Natural killer cell (primary cell): ENCODE measurements around the gene TAGLN2. TPM values are rescaled to one million over a fixed set of nuclear protein-coding genes. Genes with fewer than 3 reads are reported as not detected.
"Not testable (repeated sequence)": the region's sequence is repeated elsewhere in the genome, so short reads cannot be mapped to it uniquely, and the experiment has no call there.

ENCODE experiments used
- ATAC-seq, 3 donors: fragments of 150-1000 bp in 2 of 3; fragments of 200-7000 bp in 1 of 3; cut with Tn5 transposase; 1 replicate in 1 of 3; 2 replicates in 2 of 3; pipeline ENCODE4 v1.10.0; 2021; ENCODE audit warnings: mild to moderate bottlenecking in 2 of 3, moderate library complexity in 2 of 3
- DNase-seq, 2 donors: peaks; one replicate each; pipeline versions ENCODE4 v3.0.0 to v3.0.0-alpha.2; 2013 to 2021; ENCODE audit warnings: mixed read lengths in 1 of 2
- H3K27ac ChIP-seq: one replicate; pipeline ENCODE4 v1.5.1; 2013; ENCODE audit warnings: mild to moderate bottlenecking, low read length
- H3K27me3 ChIP-seq: one replicate; pipeline ENCODE4 v1.6.1; 2013; ENCODE audit warnings: low read length; ENCODE audit not compliant: control insufficient read depth, insufficient read depth
- H3K36me3 ChIP-seq: one replicate; pipeline ENCODE4 v1.6.1; 2013; ENCODE audit warnings: low read length; ENCODE audit not compliant: control insufficient read depth, insufficient read depth
- H3K4me1 ChIP-seq: one replicate; pipeline ENCODE4 v1.6.1; 2013; ENCODE audit warnings: low read length; ENCODE audit not compliant: control insufficient read depth, insufficient read depth
- H3K4me3 ChIP-seq: one replicate; pipeline ENCODE4 v1.5.1; 2013; ENCODE audit warnings: low read length
- H3K9me3 ChIP-seq: one replicate; pipeline ENCODE4 v1.6.1; 2013; ENCODE audit warnings: low read length; ENCODE audit not compliant: control insufficient read depth, insufficient read depth
- H3K27ac Mint-ChIP-seq, 2 donors: one replicate each; pipeline ENCODE4 v1.8.0; 2022; ENCODE audit warnings: mild to moderate bottlenecking in 2 of 2, mixed read lengths in 2 of 2, moderate library complexity in 1 of 2
- H3K27me3 Mint-ChIP-seq, 2 donors: one replicate each; pipeline ENCODE4 v1.8.0; 2022; ENCODE audit warnings: low read depth in 2 of 2, mixed read lengths in 2 of 2
- H3K36me3 Mint-ChIP-seq: one replicate; pipeline ENCODE4 v1.8.0; 2022; ENCODE audit warnings: mixed read lengths
- H3K4me1 Mint-ChIP-seq, 2 donors: one replicate each; pipeline ENCODE4 v1.8.0; 2022; ENCODE audit warnings: mixed read lengths in 2 of 2
- H3K4me3 Mint-ChIP-seq: one replicate; pipeline ENCODE4 v1.8.0; 2022; ENCODE audit warnings: mild to moderate bottlenecking, moderate library complexity, mixed read lengths
- H3K9me3 Mint-ChIP-seq, 2 donors: one replicate each; pipeline ENCODE4 v1.8.0; 2022; ENCODE audit warnings: mixed read lengths in 2 of 2
- WGBS: methylation state at CpG from one replicate; pipeline ENCODE4 v1.1.7; 2013; ENCODE audit warnings: missing lambda C conversion rate; ENCODE audit not compliant: insufficient coverage; 5-methylcytosine and 5-hydroxymethylcytosine counted together
- intact Hi-C: fragments of 100-400 bp; cut with micrococcal nuclease; formaldehyde crosslinking; loops from one replicate; pipeline ENCODE4 v1.14.2; 2022
- total RNA-seq, 4 donors: library from RNA; stranded (reverse); fragments of 120-200 nt in 1 of 4; gene quantifications; one replicate each; pipeline versions ENCODE4 v1.2.3 to v1.2.4, GENCODE V29; 2013 to 2022
- TF ChIP-seq, protein P1 (sequence below): fragments of 200-600 bp; IDR thresholded peaks from one replicate; pipeline ENCODE4 v1.8.0; 2022; ENCODE audit warnings: antibody characterized with exemption

Gene TAGLN2
- total RNA-seq, 3 donors from 2014 or later (not counting 1 experiment from before 2014, with no cell fraction given) = 344 to 394 (median 358) TPM

DNA sequence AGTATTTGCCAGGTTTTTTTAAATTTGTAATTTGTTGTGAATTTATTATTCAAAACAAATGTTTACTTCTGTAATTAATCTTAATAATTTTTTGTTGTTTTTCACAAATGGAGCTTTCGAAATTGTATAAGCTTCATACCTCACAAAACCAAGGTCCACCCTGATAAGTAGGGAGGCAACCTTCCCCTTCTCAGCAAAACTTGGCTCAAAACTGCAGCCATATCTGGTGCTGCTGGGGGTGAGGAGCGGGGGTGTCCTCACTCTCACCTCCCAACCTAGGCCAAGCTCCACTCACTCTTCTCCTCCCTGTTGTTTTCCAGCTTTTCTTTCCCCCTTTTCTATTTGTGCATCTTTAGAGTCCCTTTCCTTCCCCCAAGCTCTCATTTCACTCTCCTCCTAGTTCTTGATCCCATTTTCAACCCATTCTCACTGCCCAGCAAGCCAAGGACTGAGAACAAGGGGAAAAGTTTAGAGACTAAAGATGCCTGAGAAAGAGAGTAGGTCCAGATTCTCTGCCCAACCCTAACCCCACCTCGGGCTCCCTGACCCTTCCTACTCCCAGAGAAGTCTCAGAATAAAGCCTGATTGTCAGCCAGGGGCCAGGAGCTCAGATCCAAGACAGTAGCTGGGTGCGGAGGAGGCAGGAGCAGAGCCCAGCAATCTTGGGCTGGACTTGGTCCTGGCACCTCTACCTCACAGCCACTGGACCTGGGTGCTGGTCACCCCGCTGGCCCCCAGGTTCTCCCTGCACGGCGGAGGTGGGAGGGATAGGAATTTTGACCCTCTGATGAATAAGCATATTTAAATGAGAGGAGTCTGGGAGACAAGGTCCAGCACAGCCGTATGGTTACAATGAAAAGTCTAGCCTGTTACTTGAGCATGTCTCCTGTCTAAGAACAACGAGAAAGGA is 17.0 kb downstream of the TAGLN2 start:
- no peaks in the 10 kb centered on the region for H3K27me3 Mint-ChIP-seq
- H3K9me3 ChIP-seq = no peaks in the 10 kb centered on the region
- 97% methylated on average over 8 of the region's 9 CpGs for WGBS
- no peaks in the 10 kb centered on the region for H3K36me3 Mint-ChIP-seq
- peaks cover 41 to 47% of the 10 kb centered on the region in 2 donors for H3K4me1 Mint-ChIP-seq
- TF ChIP-seq, protein P1, sequence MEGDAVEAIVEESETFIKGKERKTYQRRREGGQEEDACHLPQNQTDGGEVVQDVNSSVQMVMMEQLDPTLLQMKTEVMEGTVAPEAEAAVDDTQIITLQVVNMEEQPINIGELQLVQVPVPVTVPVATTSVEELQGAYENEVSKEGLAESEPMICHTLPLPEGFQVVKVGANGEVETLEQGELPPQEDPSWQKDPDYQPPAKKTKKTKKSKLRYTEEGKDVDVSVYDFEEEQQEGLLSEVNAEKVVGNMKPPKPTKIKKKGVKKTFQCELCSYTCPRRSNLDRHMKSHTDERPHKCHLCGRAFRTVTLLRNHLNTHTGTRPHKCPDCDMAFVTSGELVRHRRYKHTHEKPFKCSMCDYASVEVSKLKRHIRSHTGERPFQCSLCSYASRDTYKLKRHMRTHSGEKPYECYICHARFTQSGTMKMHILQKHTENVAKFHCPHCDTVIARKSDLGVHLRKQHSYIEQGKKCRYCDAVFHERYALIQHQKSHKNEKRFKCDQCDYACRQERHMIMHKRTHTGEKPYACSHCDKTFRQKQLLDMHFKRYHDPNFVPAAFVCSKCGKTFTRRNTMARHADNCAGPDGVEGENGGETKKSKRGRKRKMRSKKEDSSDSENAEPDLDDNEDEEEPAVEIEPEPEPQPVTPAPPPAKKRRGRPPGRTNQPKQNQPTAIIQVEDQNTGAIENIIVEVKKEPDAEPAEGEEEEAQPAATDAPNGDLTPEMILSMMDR = no peak
- H3K4me1 ChIP-seq = peaks cover 39% of the 10 kb centered on the region
- intact Hi-C loops = no loop called here
- no peaks in the 10 kb centered on the region for H3K27me3 ChIP-seq
- H3K27ac ChIP-seq = no peak overlapping the region
- no peaks in the 10 kb centered on the region for H3K9me3 Mint-ChIP-seq
- H3K36me3 ChIP-seq = no peaks in the 10 kb centered on the region
- no peak for ATAC-seq
- H3K4me3 Mint-ChIP-seq = no peak overlapping the region
- H3K27ac Mint-ChIP-seq = peak overlapping the region; percentile 67 to 76
- H3K4me3 ChIP-seq = no peak overlapping the region
- DNase-seq = no peak

DNA sequence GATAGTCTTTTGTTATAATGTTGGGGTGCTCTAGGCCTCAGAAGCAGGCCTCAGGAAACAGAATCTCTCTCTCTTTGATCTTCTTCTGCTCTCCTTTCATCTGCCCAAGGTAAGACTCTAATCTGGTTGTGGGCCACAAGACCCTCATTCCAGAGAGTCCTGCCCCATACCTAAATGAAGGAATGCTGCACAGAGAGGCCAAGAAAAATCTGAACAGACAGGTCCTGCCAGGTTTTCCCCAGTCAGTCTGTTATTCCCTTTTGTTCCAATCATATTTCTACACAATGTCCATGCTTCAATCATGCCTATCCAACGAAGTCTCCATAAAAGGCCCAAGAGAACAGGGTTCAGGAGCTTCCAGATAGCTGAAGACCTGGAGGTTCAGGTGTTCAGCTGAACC is 18.3 kb downstream of the TAGLN2 start:
- TF ChIP-seq, protein P1 = no peak
- Mint-ChIP-seq H3K9me3 (no peaks in the 10 kb centered on the region), H3K27me3 (no peaks in the 10 kb centered on the region), H3K27ac (peak overlapping the region; percentile 67 to 76), H3K36me3 (no peaks in the 10 kb centered on the region), H3K4me3 (no peak overlapping the region), H3K4me1 (peaks cover 29 to 34% of the 10 kb centered on the region in 2 donors)
- ATAC-seq (no peak), DNase-seq (no peak)
- peaks cover 29% of the 10 kb centered on the region for H3K4me1 ChIP-seq
- H3K4me3 ChIP-seq = no peak overlapping the region
- no peaks in the 10 kb centered on the region for H3K9me3 ChIP-seq
- intact Hi-C loops = no loop called here
- no peak overlapping the region for H3K27ac ChIP-seq
- H3K27me3 ChIP-seq = no peaks in the 10 kb centered on the region
- H3K36me3 ChIP-seq = no peaks in the 10 kb centered on the region
- WGBS = 100% methylated on average over 1 of the region's 1 CpG

DNA sequence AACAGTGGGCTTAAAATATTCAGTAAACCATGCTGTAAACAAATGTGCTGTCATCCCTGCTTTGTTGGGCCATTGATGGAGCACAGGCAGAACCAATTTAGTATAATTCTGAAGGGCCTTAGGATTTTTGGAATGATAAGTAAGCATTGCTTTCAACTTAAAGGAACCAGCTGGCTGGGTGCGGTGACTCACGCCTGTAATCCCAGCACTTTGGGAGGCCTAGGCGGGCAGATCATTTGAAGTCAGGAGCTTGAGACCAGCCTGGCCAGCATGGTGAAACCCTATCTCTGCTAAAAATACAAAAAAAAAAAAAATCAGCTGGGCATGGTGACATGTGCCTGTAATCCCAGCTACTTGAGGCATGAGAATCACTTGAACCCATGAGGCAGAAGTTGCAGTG is 21.3 kb downstream of the TAGLN2 start:
- ATAC-seq = not testable (repeated sequence)

DNA sequence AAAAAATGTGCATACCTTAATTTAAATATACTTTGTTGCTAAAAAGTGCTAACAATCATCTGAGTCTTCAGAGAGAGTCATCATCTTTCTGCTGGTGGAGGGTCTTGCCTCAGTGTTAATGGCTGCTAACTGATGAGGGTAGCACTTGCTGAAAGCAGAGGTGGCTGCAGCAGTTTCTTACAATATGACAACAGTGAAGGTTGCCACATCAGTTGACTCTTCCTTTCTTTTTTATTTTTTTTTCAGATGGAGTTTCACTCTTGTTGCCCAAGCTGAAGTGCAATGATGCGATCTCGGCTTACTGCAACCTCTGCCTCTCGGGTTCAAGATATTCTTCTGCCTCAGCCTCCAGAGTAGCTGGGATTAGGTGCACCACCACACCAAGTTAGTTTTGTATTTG is 22.8 kb downstream of the TAGLN2 start:
- no peak overlapping the region for H3K27ac ChIP-seq
- peaks cover 9% of the 10 kb centered on the region for H3K4me1 ChIP-seq
- TF ChIP-seq, protein P1 = no peak
- DNase-seq (no peak), ATAC-seq (no peak)
- H3K4me3 ChIP-seq = no peak overlapping the region
- Mint-ChIP-seq H3K4me1 (peaks cover 11 to 16% of the 10 kb centered on the region in 2 donors), H3K4me3 (no peak overlapping the region), H3K36me3 (no peaks in the 10 kb centered on the region), H3K27ac (no peak overlapping the region), H3K27me3 (peaks cover 0 to 2% of the 10 kb centered on the region in 2 donors), H3K9me3 (no peaks in the 10 kb centered on the region)
- no peaks in the 10 kb centered on the region for H3K27me3 ChIP-seq
- H3K9me3 ChIP-seq = no peaks in the 10 kb centered on the region
- intact Hi-C loops = no loop called here
- WGBS = 97% methylated on average over 3 of the region's 3 CpGs
- H3K36me3 ChIP-seq = no peaks in the 10 kb centered on the region

More for the DNA sequence above, 21.3 kb downstream of the TAGLN2 start:
- H3K36me3 ChIP-seq, H3K27ac Mint-ChIP-seq, H3K27me3 ChIP-seq, H3K27ac ChIP-seq, H3K27me3 Mint-ChIP-seq, H3K4me3 ChIP-seq, H3K4me1 ChIP-seq, DNase-seq, H3K36me3 Mint-ChIP-seq, intact Hi-C loops, H3K9me3 ChIP-seq, H3K9me3 Mint-ChIP-seq, H3K4me3 Mint-ChIP-seq: not testable (repeated sequence)
- 96% methylated on average over 3 of the region's 3 CpGs for WGBS
- peaks cover 16 to 18% of the 10 kb centered on the region in 2 donors for H3K4me1 Mint-ChIP-seq
